ENCODE data around the gene IRAK3.
"Not testable (repeated sequence)": the region's sequence is repeated elsewhere in the genome, so short reads cannot be mapped to it uniquely, and the experiment has no call there.

- TF ChIP-seq CTCF (IDR thresholded peaks at IDR 0.05): peak in 2 of 6 experiments; percentile 18 to 38
- not testable (repeated sequence) for TF ChIP-seq POLR2A (IDR thresholded peaks at IDR 0.05)
These were observed 45.2 kb downstream of the IRAK3 start for GRCh38 chr12:66234037-66234693.

Data from Peyer's patch (tissue), 4 donors.